HG03460 (cell line): ENCODE measurements around the gene CD226.
"Not testable (repeated sequence)": the region's sequence is repeated elsewhere in the genome, so short reads cannot be mapped to it uniquely, and the experiment has no call there.

Experiments
- ATAC-seq: cut with Tn5 transposase; IDR thresholded peaks from one replicate; pipeline ENCODE4 v1.9.1; 2021; ENCODE audit not compliant: unreplicated experiment

CD226 gene

DNA sequence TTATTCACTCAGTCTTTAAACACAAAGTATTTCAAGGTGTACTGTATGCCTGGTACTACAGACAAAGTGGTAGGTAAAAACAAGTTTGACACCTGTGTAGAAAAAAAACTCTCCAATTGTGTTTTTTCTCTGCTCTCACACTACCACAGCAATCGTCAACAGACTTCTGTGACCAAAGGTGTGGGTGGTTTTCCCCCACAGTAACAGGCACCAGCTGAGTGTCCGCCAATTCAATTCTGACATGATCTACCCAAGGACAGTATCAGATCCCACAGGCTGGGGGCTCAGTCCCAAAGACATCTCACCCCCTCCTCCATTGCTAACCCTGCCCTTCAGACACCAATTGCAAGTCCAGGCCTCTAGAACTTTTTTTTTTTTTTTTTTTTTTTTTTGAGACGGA, 71.2 kb downstream of the CD226 start:
- no peak for ATAC-seq

DNA sequence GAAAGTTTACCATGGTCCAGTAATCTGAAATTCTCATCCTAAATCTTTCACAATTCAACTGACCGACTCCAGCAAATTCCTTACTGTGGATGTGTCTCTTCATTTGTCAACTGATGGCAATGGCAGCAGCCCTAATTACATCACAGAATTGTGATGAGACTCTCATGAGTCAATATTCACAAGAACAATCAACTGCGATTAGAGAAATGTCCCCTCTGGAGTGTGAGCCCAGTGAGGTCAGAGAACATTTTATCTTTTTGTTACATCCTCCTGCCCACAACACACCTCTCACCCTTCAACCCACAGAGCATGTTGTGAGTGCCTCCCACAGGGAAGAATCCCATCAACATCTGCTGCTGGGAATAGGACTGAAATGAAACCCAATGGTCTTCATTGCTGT, 73.6 kb downstream of the CD226 start:
- no peak for ATAC-seq

DNA sequence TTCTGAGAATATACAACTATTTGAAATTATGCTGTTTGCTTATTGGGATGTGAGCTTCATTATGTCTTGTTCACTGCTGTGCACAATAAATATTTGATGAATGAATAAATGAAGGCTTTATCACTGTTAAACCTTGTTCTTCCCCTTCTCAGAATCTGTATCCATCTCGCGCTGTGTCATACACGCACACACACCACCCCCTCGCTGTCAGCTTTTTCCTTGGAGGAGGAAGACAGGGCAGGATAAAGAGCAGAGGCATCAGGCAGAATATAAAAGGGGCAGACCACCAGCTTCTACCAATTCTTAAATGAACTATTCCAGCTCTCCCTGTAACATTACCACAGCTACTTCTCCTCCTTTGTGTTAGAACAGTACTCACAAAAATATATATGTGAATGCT, 75.0 kb downstream of the CD226 start:
- no peak for ATAC-seq

DNA sequence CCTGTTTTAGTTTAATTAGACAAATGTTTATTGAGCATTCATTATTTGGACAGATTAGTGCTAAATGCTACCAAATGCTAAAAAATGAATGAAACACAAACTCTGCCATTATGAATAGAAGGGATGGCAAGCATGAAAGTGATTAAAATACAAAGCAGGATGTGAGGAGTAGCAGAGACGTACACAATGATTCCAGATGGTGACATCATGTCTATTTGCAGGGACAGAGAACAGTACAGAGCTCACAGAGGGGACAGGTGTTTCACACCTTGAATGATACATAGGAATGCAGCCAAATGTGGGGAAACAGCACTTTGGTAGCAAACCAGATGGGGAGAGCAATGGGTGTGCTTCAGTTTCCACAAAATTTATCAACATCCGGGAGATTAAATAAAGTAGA, 76.3 kb downstream of the CD226 start:
- no peak for ATAC-seq

DNA sequence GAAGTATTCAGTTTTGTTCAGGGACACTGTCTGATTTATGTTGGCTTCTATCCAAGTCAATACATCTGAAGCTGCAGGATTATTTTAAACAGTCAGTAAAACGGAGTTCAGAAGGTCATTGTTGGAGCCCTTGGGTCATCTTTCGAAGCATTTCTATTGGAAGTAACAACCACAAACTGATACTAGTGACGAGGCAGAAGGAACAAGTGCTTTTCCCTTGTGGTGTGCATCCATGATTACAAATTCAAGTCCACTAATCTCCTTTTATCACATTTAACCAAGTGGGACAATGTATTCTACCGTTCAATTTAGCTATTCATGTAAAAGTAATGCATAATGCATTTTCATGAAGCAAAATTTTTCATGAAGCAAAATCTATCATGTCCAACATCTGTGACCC, 76.9 kb downstream of the CD226 start:
- ATAC-seq, result no peak

DNA sequence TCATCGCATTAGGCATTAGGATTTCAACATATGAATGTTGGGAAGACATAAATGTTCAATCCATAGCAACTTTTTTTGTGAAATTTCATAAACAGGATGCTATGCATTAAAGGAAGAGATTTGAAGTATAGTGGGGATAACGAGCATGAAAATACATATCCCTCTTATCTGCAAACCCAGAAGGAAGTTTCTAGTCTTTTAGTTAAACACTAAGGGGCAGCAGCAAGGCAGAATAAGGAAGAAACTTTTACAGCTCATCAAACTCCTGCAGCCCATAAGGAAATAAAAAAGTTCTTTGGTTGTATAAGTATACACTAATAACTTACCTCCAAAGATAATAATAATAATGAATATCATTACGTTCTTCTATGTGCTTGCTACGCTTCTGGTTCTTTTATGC, 81.5 kb downstream of the CD226 start:
- no peak for ATAC-seq

DNA sequence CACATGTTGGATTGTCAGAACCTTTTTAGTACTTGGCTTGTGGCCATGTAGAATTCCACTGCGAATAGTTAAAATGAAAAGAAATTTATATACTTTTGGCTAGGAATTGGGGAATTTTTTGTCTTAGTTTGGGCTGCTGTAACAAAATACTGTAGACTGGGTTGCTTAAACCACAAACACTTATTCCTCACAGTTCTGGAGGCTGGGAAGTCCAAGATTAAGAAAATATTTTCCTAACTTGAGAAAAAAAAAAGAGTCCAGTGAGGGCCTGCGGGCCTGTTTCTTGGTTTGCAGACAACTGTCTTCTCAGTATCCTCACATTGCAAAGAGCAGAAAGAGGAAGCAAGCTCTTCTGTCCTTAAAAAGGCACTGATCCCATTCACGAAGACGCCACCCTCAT, 81.9 kb downstream of the CD226 start:
- ATAC-seq, result no peak

DNA sequence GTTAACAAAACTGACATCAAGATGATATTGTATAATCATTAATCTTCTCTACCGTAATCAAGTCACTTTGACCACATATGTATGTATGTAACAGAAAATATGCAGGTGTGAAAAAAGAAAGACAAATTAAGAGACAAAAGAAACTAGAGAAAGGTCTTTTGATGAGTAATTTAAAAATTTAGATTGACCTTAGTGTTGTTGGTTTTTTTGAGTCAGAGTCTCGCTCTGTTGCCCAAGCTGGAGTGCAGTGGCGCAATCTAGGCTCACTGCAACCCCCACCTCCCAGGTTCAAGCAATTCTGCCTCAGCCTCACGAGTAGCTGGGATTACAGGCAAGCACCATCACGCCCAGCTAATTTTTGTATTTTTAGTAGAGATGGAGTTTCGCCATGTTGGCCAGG, 82.9 kb downstream of the CD226 start:
- ATAC-seq, result peak; percentile 77

DNA sequence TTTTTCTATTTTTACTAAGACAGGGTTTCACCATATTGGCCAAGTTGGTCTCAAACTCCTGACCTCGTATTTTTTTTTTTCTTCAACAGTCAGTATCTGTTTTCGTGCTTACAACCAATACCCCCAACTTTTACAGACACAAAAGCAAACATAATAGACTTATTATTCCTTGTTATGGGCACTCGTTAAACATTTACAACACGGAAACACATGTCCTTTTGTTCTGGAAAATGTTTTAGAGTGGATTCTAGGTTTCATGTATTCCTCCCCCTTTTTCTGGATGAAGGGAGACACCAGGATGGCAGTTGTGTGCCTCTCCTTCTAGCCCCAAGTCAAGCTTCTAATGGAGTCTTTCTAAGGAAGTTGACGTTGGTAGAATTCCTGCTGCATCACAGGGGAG, 88.8 kb downstream of the CD226 start:
- no peak for ATAC-seq

DNA sequence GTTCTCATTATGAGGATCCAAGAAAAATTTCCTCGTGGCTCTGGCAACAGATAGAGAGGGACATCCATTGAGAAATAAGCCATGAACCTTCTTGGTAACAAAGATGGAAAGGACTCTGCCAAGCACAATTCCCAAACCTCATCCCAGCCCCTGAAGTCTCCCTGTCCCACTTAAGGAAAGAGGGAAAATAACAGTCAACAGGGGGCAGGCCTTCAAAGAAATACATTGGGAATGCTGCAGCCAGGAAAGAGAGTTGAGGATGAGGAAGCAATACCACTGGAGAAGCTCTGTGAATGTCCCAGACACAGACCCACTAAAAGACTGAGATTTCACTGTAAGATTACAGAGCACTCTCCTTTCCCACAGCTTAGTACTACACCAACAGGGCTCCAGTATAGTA, 93.2 kb downstream of the CD226 start:
- ATAC-seq, result no peak

DNA sequence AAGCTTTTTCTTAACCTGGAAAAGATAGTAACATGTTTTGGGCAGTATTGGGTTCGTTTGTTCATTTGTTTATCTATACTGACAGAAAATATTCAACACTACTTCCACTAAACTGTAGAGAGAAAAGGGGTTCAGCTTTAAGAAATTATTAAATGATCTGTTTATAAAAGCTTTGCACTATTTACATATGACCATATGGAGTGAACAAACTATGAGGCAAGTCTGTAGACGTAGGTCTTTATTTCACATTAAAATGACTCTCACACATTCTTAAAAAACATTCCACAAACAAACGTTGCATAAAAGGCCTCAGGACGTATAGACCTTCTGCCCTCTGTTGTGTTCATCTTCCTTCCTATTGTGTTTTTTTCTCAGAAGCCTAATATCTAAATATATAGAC, 94.6 kb downstream of the CD226 start:
- no peak for ATAC-seq

DNA sequence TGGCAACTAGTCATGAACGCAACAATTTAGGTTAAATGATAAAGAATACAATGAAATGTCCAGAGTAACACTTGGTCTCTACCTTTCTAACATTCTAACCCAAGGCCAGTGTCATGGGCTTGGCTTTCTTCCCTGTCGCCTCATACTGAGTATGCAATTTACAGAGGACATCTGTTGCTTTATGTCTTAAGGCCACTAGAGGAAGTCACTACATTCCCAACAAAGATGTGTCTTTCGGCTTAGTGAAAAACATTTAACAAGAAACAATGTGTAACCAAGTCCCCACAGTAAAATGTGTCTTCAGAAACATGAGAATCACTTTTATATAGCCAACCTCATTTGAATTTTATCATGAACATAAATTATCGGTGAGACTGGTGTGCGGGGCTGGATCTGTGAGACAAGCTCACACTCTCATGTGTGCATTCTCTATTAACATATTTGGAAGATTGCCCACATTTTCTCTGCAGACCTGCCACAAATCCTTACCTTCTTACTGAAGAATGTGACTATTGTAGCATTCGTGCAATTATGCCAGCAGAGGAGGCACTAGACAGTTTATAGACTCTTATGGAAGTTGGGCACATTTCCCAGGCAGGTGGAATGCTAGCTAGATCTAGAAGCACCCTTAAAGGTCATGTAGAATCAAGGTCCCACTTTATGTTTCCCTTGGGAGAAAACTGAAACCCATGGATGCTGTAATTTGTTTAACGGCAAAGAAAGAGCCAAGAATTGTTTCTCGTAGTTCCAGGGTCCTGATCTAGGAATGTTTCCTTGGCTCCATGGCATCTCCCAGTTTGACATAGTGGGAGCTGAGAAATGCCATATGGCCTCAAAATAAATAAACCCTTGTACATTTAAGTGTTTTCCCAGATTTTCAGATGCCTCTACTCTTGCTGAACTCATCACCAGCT, 101.8 kb downstream of the CD226 start:
- ATAC-seq, result no peak

DNA sequence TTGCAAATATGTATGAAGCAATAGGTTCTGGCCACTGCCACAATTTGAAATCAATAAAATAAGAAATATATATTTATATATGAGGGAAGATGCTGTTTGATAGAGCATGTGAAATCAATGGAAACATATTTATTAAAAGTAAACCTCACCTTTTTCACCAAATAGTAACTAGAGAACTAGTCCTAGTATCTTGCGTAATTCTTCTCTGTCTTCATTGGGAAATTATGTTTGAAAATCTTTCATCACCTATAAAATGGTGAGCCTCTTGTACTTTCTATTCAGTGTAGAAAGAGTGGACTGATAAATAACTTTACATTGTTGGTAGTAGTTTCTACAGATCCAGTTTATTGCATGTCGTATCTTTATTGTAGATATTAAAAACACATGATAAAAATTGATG, 103.0 kb downstream of the CD226 start:
- no peak for ATAC-seq

DNA sequence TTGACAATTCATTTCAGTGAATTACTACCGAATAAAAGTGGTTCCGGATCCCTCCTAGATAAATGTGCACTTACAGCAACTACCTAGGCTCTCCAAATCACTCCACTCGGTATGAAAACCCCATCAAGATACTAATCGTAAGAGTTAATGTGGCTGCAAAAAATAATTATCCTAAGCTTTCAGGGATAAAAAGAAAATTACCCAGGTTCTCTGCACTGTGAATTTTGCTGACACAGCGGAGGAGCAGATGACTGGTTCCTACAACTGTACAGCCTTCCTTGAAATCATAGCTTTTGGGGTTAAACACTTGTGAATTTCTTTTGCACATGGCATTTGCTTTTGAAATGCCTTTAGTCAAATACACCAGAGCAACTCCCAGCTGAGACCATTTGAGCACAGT, 104.7 kb downstream of the CD226 start:
- no peak for ATAC-seq

DNA sequence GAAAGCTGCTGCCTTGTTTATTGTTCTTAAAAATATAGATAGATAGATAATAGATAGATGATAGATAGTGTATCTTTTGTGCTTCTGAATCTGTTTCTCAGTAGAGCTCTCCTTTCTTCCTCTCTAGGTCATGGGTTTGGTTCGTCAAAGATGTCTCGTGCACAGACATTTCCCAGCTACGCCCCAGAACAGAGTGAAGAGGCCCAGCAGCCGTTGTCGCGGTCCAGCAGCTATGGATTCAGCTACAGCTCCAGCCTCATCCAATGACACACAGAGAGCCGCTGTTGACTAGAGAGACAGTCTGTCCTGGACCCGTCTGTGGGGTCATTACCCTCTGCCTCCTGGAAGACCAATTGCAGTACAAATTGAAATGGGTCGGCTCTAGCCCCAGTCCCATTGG, 106.6 kb downstream of the CD226 start:
- no peak for ATAC-seq

DNA sequence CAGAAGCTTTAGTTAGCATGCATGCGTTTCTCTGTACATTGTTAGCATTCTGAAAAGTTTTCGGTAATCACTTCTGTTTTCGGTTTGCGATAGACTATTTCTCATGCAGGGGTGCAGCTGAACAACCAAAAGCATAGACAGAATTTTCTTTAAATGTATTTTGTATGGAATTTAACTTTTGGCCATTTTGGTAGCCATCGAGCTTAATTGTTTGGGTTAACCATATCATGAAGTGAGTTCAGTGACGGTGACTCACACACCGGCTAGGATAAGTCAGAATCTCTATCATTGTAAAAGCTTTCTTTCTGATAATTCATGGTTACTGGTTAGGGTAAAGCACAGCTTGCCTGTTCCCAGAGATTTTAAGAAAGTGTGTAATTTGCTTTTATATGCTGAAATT, 107.2 kb downstream of the CD226 start:
- no peak for ATAC-seq

DNA sequence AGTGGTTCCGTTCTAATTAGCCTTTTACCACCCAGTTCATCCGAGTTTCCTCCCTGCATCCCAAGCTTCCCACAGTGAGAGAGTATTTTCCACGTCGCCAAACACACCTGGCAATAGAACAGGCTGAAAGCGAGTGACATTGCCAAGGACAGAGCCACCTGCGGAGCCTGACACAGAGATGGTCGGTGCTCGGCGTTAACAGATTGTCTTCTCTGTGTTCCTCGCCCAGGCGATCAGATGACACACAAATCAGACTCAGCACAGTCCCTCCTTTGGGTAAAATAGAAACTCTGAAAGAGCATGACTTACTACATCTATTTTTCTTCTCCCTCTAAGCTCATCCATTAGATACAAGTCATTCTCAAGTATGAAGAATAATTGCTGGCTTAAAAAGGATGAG, 107.7 kb downstream of the CD226 start:
- no peak for ATAC-seq

DNA sequence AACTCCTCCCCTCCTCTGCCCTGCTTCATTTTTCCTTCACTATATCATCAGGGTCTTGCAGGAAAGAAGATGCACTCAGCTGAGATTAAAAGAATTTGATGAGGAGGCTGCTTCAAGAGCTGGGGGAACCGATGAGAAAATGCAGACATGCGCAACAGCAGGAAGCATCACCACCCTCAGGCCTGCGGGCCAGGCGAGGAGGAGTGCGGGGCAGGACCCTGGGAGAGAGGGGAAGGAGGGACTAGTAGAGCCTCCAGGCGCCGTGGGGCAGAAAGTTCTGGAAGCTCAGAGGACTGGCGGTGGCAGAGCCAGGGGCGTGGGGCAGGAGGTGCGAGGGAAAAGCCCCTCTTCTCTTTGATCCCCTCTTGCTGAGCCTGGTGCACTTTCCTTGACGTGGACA, 108.2 kb downstream of the CD226 start:
- no peak for ATAC-seq

DNA sequence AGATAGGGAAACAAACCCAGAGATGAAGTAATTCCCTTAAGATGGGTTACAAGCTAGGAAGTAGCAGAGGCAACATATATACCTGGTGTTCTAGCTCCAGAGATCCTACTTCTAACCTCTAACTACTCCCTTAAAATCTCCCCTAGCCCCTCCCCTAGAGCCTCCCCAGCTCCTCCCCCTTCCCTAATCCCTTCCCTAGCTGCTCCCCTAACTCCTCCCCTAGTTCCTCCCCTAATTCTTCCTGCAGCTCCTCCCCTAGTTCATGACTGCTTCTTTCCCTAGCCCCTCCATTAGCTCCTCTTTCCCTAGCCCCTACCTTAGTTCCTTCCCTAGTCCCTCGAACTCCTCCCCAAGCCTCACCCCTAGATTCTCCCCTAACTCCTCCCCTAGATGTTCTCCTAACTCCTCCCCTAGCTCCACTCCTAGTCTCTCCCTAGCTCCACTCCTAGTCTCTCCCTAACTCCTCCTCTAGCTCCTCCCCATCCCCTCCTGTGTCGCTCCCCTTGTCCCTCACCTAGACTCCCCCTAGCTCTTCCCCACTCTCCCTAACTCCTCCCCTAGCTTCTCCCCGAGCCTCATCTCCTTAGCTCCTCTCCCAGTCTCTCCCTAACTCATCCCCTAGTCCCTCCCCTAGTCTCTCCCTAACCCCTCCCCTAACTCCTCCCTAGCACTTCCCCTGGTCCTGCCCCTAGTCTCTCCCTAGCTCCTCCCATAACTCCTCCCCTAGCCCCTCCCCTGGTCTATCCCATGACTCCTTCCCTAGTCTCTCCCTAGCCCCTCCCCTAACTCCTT, 108.9 kb downstream of the CD226 start:
- no peak for ATAC-seq

DNA sequence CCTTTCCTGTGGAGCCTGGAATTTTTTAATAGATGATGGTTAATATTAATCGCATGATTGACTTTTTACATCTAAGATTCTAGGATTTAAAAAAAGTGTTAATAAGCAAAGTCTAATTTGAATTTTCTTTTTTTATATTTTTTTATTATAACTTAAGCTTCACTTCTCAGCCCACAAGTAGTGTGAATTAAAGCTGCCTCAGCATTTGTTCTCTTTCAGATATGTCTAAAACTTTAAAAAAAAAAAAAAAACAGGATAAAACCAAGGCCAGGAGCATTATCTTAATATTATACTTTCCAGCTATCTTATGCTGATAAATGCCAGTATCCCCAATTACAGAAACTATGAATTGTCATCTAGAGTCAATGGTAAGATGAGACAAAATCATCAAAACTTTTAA, 109.7 kb downstream of the CD226 start:
- no peak for ATAC-seq

DNA sequence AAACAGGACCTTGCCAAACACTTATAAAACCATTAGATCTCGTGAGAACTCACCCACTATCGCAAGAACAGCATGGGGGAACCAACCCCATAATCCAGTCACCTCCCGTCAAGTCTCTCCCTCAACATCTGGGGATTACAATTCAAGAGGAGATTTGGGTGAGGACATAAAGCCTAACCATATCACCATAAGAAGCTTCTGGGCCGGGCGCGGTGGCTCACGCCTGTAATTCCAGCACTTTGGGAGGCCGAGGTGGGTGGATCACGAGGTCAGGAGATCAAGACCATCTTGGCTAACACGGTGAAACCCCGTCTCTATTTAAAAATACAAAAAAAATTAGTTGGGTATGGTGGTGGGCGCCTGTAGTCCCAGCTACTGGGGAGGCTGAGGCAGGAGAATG, 112.7 kb downstream of the CD226 start:
- not testable (repeated sequence) for ATAC-seq

DNA sequence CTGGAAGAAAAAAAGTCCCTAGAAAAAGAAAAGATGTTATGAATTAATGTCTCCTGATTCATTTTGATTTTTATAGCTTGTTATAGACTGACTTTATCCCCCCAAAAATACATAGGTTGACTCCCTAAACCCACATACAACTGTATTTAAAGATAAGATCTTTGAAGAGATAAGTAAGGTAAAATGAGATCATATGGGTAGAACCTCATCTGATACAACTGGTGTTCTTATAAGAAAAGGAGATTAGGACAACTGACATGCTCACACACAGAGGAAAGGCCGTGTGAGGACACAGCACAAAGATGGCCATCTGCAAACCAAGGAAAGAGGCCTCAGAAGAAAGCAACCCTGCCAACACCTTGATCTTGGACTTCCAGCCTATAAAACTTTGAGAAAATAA, 117.5 kb downstream of the CD226 start:
- ATAC-seq, result no peak
